Measurements from ENCODE around the gene EDAR. TPM values are rescaled to one million over a fixed set of nuclear protein-coding genes. Genes with fewer than 3 reads are reported as not detected.

Gene EDAR
- polyA plus RNA-seq, 1 donor (not counting 4 experiments of a cell fraction or from before 2014, with no cell fraction given) = 0.21 TPM

- peaks cover 8% of the 10 kb centered on the region for H3K4me1 ChIP-seq (ENCODE audit: control insufficient read depth, extremely low read depth, insufficient read depth, low read length)
- H3K9me1 ChIP-seq (ENCODE audit: control insufficient read depth, extremely low read depth, insufficient read depth, low read length) = no peaks in the 10 kb centered on the region
- dilution Hi-C loops (cut with MboI; ENCODE audit: extremely low pct_ligation_motif_present, low sequenced_read_pairs) = no loop called here
- H3K9me3 ChIP-seq (ENCODE audit: control insufficient read depth, low read depth, low read length) = no peaks in the 10 kb centered on the region
- no peaks in the 10 kb centered on the region for H4K20me1 ChIP-seq (ENCODE audit: control insufficient read depth, extremely low read depth, insufficient read depth, low read length)
- H3K79me2 ChIP-seq (ENCODE audit: control insufficient read depth, insufficient read depth, low read length) = no peaks in the 10 kb centered on the region
- no peak for TF ChIP-seq EZH2 (IDR thresholded peaks at IDR 0.05; ENCODE audit: low read length)
- TF ChIP-seq, protein P1, sequence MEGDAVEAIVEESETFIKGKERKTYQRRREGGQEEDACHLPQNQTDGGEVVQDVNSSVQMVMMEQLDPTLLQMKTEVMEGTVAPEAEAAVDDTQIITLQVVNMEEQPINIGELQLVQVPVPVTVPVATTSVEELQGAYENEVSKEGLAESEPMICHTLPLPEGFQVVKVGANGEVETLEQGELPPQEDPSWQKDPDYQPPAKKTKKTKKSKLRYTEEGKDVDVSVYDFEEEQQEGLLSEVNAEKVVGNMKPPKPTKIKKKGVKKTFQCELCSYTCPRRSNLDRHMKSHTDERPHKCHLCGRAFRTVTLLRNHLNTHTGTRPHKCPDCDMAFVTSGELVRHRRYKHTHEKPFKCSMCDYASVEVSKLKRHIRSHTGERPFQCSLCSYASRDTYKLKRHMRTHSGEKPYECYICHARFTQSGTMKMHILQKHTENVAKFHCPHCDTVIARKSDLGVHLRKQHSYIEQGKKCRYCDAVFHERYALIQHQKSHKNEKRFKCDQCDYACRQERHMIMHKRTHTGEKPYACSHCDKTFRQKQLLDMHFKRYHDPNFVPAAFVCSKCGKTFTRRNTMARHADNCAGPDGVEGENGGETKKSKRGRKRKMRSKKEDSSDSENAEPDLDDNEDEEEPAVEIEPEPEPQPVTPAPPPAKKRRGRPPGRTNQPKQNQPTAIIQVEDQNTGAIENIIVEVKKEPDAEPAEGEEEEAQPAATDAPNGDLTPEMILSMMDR (optimal IDR thresholded peaks at IDR 0.05 in 1 of 3, IDR thresholded peaks at IDR 0.05 in 1 of 3, conservative IDR thresholded peaks at IDR 0.05 in 1 of 3; ENCODE audit: extremely low read depth in 1 of 3, insufficient read depth in 2 of 3, low read length in 3 of 3) = no peak
- DNase-seq (ENCODE audit: low read depth, low spot score) (no peak), FAIRE-seq (no peak)
- no peak overlapping the region for H3K9ac ChIP-seq (ENCODE audit: control insufficient read depth, extremely low read depth, insufficient read depth, low read length)
- no peaks in the 10 kb centered on the region for H3K36me3 ChIP-seq (ENCODE audit: control insufficient read depth in 2 of 2, extremely low read depth in 1 of 2, insufficient read depth in 2 of 2, low read length in 2 of 2)
- no peak overlapping the region for H3K4me3 ChIP-seq (ENCODE audit: control insufficient read depth in 2 of 3, extremely low read depth in 1 of 3, insufficient read depth in 2 of 3, low read depth in 1 of 3, low read length in 3 of 3)
- H3K4me2 ChIP-seq (ENCODE audit: control insufficient read depth, extremely low read depth, insufficient read depth, low read depth, low read length) = no peak overlapping the region
- H3K27me3 ChIP-seq (ENCODE audit: control insufficient read depth, extremely low read depth, insufficient read depth, low read length) = peaks cover 20% of the 10 kb centered on the region
- H2AFZ ChIP-seq (ENCODE audit: control insufficient read depth, low read length) = no peak overlapping the region
- H3K27ac ChIP-seq (ENCODE audit: control insufficient read depth, insufficient read depth, low read length) = no peak overlapping the region
Measured at GRCh38 chr2:108907822-108908712, 81.0 kb downstream of the EDAR start.

GRCh38 chr2:108906403-108907077, 82.5 kb downstream of the EDAR start:
- TF ChIP-seq, protein P1 (optimal IDR thresholded peaks at IDR 0.05 in 1 of 3, IDR thresholded peaks at IDR 0.05 in 1 of 3, conservative IDR thresholded peaks at IDR 0.05 in 1 of 3; ENCODE audit: extremely low read depth in 1 of 3, insufficient read depth in 2 of 3, low read length in 3 of 3) = no peak
- TF ChIP-seq EZH2 (IDR thresholded peaks at IDR 0.05; ENCODE audit: low read length) = no peak
- Histone ChIP-seq H3K4me1 (ENCODE audit: control insufficient read depth, extremely low read depth, insufficient read depth, low read length) (peaks cover 2% of the 10 kb centered on the region), H2AFZ (ENCODE audit: control insufficient read depth, low read length) (no peak overlapping the region), H3K9me1 (ENCODE audit: control insufficient read depth, extremely low read depth, insufficient read depth, low read length) (no peaks in the 10 kb centered on the region), H3K4me3 (ENCODE audit: control insufficient read depth in 2 of 3, extremely low read depth in 1 of 3, insufficient read depth in 2 of 3, low read depth in 1 of 3, low read length in 3 of 3) (no peak overlapping the region), H3K27me3 (ENCODE audit: control insufficient read depth, extremely low read depth, insufficient read depth, low read length) (peaks cover 20% of the 10 kb centered on the region), H3K9ac (ENCODE audit: control insufficient read depth, extremely low read depth, insufficient read depth, low read length) (no peak overlapping the region), H3K36me3 (ENCODE audit: control insufficient read depth in 2 of 2, extremely low read depth in 1 of 2, insufficient read depth in 2 of 2, low read length in 2 of 2) (no peaks in the 10 kb centered on the region), H3K79me2 (ENCODE audit: control insufficient read depth, insufficient read depth, low read length) (no peaks in the 10 kb centered on the region), H3K27ac (ENCODE audit: control insufficient read depth, insufficient read depth, low read length) (no peak overlapping the region), H3K9me3 (ENCODE audit: control insufficient read depth, low read depth, low read length) (no peaks in the 10 kb centered on the region), H4K20me1 (ENCODE audit: control insufficient read depth, extremely low read depth, insufficient read depth, low read length) (no peaks in the 10 kb centered on the region), H3K4me2 (ENCODE audit: control insufficient read depth, extremely low read depth, insufficient read depth, low read depth, low read length) (no peak overlapping the region)
- no peak for DNase-seq (ENCODE audit: low read depth, low spot score)
- no peak for FAIRE-seq
- dilution Hi-C loops (cut with MboI; ENCODE audit: extremely low pct_ligation_motif_present, low sequenced_read_pairs) = no loop called here
